K562 treated with DMSO at 1 percent for 48 hours (cell line): ENCODE measurements around the gene DENND10. TPM values are rescaled to one million over a fixed set of nuclear protein-coding genes. Genes with fewer than 3 reads are reported as not detected.

Experiments used
- total RNA-seq: library from RNA; unstranded; fragments of 300-600 nt; gene quantifications from 2 replicates; pipeline ENCODE4 v1.2.3, GENCODE V29; 2022; ENCODE audit warnings: low replicate concordance; ENCODE audit errors: extremely low read depth

DENND10 gene, protein sequence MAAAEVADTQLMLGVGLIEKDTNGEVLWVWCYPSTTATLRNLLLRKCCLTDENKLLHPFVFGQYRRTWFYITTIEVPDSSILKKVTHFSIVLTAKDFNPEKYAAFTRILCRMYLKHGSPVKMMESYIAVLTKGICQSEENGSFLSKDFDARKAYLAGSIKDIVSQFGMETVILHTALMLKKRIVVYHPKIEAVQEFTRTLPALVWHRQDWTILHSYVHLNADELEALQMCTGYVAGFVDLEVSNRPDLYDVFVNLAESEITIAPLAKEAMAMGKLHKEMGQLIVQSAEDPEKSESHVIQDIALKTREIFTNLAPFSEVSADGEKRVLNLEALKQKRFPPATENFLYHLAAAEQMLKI
- not detected in 2 replicates for total RNA-seq

DNA sequence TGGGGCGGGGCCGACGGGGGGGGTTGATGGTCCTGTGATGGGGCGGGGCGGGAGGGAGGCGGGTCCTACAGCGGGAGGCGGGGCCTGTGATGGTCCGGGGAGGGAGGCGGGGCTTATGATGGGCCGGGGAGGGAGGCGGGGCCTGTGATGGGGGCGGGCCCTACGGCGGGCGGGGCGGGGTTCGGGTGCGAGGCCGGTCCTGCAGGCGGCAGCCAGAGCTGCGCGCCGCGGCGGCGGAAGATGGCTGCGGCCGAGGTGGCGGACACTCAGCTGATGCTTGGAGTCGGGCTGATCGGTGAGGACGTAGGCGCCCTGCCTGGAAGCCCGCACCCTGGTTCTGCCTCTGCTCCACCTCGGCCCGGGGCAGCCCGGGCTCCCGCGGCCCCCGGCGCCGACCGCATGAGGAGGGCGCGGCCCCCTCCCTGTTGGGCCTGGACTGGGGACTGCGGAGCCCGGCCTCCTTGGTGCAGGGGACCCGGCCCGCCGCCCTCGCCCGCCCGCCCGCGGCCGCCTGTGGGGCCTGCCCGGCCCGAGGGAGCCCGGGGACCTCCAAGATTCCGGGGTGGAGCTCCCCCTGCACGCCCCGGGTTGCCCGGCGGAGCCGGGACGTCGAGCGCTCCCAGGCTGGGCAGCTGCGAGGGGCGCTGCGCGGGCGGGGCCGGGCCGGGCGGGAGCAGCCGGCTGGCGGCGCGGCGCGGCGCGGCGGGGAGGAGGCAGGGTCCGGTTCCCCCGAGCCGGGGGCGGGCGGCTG is at the start of gene DENND10:
Gene DENND10, plus strand, starts transcription at position 211 of the 751 bp plus-strand sequence. Its CDS starts 30 bp downstream, at position 241.

DNA sequence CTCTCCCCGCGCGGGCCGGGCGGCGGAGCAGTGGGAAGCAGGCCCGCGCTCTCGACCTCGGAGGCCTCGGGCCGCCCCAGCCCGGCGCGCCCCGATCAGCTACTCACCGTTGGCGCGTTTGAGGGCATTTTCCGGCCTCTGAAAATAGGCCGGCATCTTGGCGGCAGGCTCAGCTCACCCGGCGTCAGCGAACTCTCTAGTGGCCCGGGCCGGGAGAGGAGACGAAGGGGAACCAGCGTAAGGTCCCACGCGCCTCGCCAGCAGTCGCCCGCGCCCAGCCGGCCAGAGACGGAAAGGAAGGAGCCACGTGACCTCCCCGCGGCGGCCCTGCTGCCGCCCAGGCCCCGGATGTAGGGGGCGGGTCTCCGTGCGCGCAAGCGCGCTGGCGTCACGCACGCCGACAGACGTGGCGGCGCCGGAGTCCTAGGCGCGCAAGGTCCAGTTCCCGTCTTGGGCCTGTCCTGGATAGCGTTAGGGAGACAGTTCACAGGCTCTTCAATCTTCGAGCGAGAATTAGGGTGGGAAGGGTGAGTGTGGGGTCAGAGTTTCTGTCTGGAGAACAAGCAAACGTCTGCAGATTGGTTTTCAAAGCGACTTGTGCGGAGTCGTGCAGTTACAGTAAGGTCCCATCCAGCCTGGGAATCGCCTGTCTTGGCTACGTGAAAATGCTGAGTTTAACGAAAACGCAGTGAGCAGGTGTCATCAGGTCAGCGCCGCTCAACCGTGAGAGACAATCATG is 23.2 kb upstream of the DENND10 start, which contains the start of gene EIF3A:
Gene EIF3A, minus strand, starts transcription at position 297 of the 739 bp plus-strand sequence. Its CDS starts 141 bp downstream, at position 156.

DNA sequence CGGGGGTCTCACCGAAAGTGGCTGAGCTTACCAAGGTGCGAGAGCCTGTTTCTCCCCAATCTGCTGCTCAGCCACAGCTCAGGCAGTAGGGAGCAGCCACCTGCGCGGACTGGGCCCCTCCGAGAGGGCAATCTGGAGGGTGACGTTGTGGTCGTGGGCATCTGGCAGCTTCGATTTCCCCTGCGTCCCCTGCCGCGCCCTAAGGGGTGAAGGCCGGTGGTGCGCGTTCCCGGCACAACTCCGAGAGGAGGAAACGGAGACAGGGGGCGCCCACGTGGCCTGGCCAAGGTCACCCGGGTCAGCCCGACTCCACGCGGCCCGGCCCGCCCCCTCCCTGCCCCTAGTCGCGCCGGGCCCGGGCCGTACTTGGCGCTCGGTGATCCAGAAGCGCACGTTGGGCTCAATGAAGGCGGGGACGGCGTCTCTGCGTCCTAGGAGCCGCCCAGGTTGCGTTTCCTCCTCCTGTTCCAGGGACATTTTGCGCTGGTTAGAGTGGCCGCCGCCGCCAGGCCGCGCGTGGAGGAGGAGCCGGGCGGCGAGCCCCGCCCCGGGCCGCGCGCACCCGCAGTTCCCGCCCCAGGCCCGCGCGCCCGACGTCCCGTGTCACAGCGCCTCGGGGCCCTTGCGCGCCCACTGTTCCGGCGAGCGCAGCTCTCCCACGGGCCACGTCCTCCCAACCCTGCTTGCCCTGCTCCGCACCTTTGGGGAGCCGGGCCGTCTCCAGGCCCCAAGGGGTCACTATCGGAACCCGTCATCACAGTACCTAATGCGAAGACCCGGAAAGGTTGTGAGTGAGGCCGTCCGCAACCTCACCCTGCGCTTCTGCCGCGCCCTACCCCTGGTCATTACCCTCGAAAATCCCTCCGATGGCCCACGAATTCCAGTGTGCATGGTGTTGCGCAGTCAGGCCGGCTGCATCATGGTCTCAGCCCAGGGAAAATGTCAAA is 61.5 kb downstream of the DENND10 start, which contains the start of gene SFXN4:
Gene SFXN4, minus strand, starts transcription at position 544 of the 947 bp plus-strand sequence. Its CDS starts 67 bp downstream, at position 477.

DNA sequence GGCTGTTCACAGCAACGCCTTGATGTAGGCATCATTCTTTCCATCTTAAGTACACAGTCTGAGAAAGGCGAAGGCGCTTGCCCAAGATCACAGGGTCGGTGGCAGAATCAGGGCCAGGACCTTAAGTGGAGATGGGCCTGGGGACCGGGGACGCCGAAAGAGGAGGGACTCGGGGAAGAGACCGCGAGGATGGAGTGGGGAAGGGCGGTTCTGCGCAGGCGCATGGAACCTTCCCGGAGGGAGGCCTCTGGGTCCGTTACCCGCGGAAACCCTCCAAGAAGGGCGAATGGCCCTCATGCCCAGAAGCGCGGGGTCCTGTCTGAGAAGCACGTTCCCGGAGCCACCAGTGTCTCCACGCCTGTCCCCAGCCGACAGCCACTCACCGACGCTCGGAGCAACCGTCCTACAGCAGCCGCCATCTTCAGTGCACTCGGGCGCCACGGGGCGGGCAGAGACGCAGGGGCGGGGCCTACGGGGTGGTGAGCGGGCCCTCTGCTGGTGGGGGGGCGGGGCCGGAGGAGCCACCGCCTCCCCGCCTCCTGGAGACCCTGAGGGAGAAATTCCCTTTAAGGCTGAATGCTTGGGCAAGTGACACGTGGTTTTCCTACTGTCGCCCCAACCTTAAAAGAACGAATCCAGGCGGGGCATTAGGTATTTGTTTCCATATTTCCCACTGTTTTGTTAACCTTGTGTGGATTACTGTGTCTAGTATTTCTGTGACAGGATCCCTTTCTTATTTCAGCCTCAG is 74.6 kb downstream of the DENND10 start, which contains the start of gene PRDX3:
Gene PRDX3, minus strand, starts transcription at position 441 of the 748 bp plus-strand sequence. Its CDS starts 22 bp downstream, at position 419.

Other genes with a start within 250 kb of the DENND10 start
- not detected in 2 replicates for gene NANOS1, start 74.4 kb upstream of the DENND10 start, total RNA-seq
- 133 TPM in 1 of 2 replicates, not detected in the other for gene EIF3A, start 23.3 kb upstream of the DENND10 start, total RNA-seq
- gene SFXN4, start 61.6 kb downstream of the DENND10 start, total RNA-seq, result not detected in 2 replicates
- not detected in 2 replicates for gene PRDX3, start 74.7 kb downstream of the DENND10 start, total RNA-seq
- gene GRK5, start 103.5 kb downstream of the DENND10 start, total RNA-seq, result not detected in 2 replicates